HepG2 (cell line): ENCODE measurements around the gene SETD5. TPM values are rescaled to one million over a fixed set of nuclear protein-coding genes. Genes with fewer than 3 reads are reported as not detected.
A peak's percentile ranks its signal among the peaks of the same experiment; 100 is the strongest.

ENCODE experiments used
- DPF2 ChIP-seq: sonication (generic); formaldehyde crosslinking; IDR thresholded peaks from 2 replicates; pipeline ENCODE4 v1.4.0; 2020; ENCODE audit warnings: mild to moderate bottlenecking, low read depth, missing genetic modification reagents, borderline replicate concordance
- ERF ChIP-seq: IDR thresholded peaks from 2 replicates; pipeline ENCODE4 v1.6.1; 2018; ENCODE audit warnings: missing biosample characterization, missing genetic modification reagents
- HMG20B ChIP-seq: conservative IDR thresholded peaks from 2 replicates; pipeline ENCODE4 v1.6.1; 2016; ENCODE audit warnings: missing genetic modification reagents, missing compliant biosample characterization
- HNF4A ChIP-seq: sonication (generic); formaldehyde crosslinking; IDR thresholded peaks from 2 replicates; pipeline ENCODE4 v1.4.0; 2020; ENCODE audit warnings: missing genetic modification reagents
- MAZ ChIP-seq, 2 experiments: sonication (generic) in 1 of 2; formaldehyde crosslinking in 1 of 2; IDR thresholded peaks; 2 replicates each; pipeline versions ENCODE4 v1.5.0 to v1.6.1; 2012 to 2020; ENCODE audit warnings: low read depth in 2 of 2, mild to moderate bottlenecking in 2 of 2, borderline replicate concordance in 1 of 2, improper control_type of control experiment in 1 of 2, low read length in 1 of 2, missing genetic modification reagents in 1 of 2, moderate library complexity in 1 of 2
- MIXL1 ChIP-seq: IDR thresholded peaks from 2 replicates; pipeline ENCODE4 v1.6.1; 2016
- NPAS2 ChIP-seq: sonication (generic); formaldehyde crosslinking; IDR thresholded peaks from 2 replicates; pipeline ENCODE4 v1.8.0; 2022; ENCODE audit warnings: mild to moderate bottlenecking, missing genetic modification reagents, borderline replicate concordance
- POGZ ChIP-seq: sonication (generic); formaldehyde crosslinking; IDR thresholded peaks from 2 replicates; pipeline ENCODE4 v1.4.0; 2020; ENCODE audit warnings: mild to moderate bottlenecking, missing genetic modification reagents
- SIN3A ChIP-seq: IDR thresholded peaks from 2 replicates; pipeline ENCODE4 v1.6.1; 2011; ENCODE audit warnings: low read depth, mild to moderate bottlenecking, control low read depth, low read length, borderline replicate concordance
- TBL1XR1 ChIP-seq: fragments of 150-350 bp; IDR thresholded peaks from 2 replicates; pipeline ENCODE4 v1.6.1; 2014; ENCODE audit warnings: borderline replicate concordance, low read length; ENCODE audit not compliant: partially characterized antibody
- ZNF292 ChIP-seq: sonication (generic); formaldehyde crosslinking; IDR thresholded peaks from 2 replicates; pipeline ENCODE4 v1.8.1; 2022; ENCODE audit warnings: mild to moderate bottlenecking, low read depth, missing genetic modification reagents, borderline replicate concordance
- ZNF644 ChIP-seq: IDR thresholded peaks from 2 replicates; pipeline ENCODE4 v1.6.1; 2016; ENCODE audit warnings: low read depth
- ZSCAN25 ChIP-seq: sonication (generic); formaldehyde crosslinking; IDR thresholded peaks from 2 replicates; pipeline ENCODE4 v1.8.0; 2022; ENCODE audit warnings: mild to moderate bottlenecking, missing genetic modification reagents
- polyA plus RNA-seq, 8 experiments: library from polyadenylated mRNA; depleted of rRNA in 3 of 8; stranded (reverse) in 7 of 8; unstranded in 1 of 8; fragments of >200 nt; fragmentation: Illumina TruSeq in 4 of 8; extraction: Trizol in 4 of 8; gene quantifications; 2 replicates each; pipeline versions ENCODE4 v1.2.1 to v1.2.3, GENCODE V29; 2011 to 2016; ENCODE audit warnings: low read depth in 4 of 8, missing spikeins in 1 of 8, mixed read lengths in 1 of 8; ENCODE audit not compliant: insufficient read depth in 1 of 8
- total RNA-seq, 5 experiments: library from RNA; depleted of rRNA; stranded (reverse); fragments of >200 nt; fragmentation: Illumina TruSeq; extraction: Trizol; gene quantifications; 2 replicates each; pipeline ENCODE4 v1.2.3, GENCODE V29; 2016; ENCODE audit warnings: low read depth in 1 of 5
- TF ChIP-seq, protein P1 (sequence below): sonication (generic); formaldehyde crosslinking; IDR thresholded peaks from 2 replicates; pipeline ENCODE4 v1.4.0; 2020; ENCODE audit warnings: missing genetic modification reagents, borderline replicate concordance
- TF ChIP-seq, protein P2 (sequence below): sonication (generic); formaldehyde crosslinking; IDR thresholded peaks from 2 replicates; pipeline ENCODE4 v1.9.0; 2021; ENCODE audit warnings: missing genetic modification reagents, mild to moderate bottlenecking, borderline replicate concordance
- TF ChIP-seq, protein P3 (sequence below): IDR thresholded peaks from 2 replicates; pipeline ENCODE4 v1.6.1; 2012; ENCODE audit warnings: inconsistent platforms
- TF ChIP-seq, protein P4 (sequence below): sonication (generic); formaldehyde crosslinking; IDR thresholded peaks from 2 replicates; pipeline ENCODE4 v1.4.0; 2020; ENCODE audit warnings: missing genetic modification reagents
- TF ChIP-seq, protein P5 (sequence below): sonication (generic); formaldehyde crosslinking; IDR thresholded peaks from 2 replicates; pipeline ENCODE4 v1.4.0; 2020; ENCODE audit warnings: mild to moderate bottlenecking, missing genetic modification reagents, borderline replicate concordance

The SETD5 gene
- total and polyA plus RNA-seq, 2 of the 13 experiments (the other 11 are each of a cell fraction or from before 2014, with no cell fraction given), result 46.8 to 95.8 TPM

DNA sequence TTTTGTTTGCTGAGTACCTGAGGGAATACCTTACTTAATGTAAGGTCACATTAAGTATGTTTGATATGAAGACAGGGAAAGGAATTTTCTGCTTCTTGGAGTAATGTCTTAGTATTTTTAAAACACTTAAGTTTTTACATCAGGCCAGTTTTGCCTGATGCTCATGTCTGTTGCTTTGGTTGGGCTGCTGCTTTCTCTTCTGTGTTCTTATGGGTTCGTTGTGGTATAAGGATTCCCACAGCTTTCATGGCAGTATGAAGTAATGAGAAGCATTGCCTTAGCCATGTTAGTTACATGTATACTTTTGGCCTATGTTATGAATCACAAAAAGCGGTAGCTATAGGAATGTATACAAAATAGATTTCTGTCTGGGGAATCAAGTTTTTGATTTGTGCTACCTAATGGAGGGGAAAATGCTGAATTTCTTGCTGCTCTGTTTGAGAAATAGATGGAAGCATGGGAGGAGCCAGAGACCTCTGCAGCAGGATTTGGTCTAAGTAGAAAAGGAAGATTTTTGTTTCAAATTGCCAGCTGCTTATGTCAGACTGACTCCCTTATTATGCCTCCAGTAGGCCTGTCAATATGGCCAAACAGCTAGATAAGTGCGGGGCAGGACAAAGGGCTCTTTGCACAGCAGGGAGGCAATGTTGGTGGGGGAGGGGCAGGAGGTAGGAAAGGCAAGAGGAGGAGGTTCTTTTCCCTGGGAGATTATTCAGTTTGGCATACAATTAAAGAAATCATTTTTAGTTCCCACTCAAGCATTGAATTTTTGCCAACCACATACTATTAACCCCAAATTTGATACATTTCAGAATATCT is 5.2 kb downstream of the SETD5 start (continued):
- TF ChIP-seq, protein P1, sequence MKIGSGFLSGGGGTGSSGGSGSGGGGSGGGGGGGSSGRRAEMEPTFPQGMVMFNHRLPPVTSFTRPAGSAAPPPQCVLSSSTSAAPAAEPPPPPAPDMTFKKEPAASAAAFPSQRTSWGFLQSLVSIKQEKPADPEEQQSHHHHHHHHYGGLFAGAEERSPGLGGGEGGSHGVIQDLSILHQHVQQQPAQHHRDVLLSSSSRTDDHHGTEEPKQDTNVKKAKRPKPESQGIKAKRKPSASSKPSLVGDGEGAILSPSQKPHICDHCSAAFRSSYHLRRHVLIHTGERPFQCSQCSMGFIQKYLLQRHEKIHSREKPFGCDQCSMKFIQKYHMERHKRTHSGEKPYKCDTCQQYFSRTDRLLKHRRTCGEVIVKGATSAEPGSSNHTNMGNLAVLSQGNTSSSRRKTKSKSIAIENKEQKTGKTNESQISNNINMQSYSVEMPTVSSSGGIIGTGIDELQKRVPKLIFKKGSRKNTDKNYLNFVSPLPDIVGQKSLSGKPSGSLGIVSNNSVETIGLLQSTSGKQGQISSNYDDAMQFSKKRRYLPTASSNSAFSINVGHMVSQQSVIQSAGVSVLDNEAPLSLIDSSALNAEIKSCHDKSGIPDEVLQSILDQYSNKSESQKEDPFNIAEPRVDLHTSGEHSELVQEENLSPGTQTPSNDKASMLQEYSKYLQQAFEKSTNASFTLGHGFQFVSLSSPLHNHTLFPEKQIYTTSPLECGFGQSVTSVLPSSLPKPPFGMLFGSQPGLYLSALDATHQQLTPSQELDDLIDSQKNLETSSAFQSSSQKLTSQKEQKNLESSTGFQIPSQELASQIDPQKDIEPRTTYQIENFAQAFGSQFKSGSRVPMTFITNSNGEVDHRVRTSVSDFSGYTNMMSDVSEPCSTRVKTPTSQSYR, result peak; percentile 100
- TF ChIP-seq MAZ (IDR thresholded peaks at IDR 0.05; ENCODE audit: borderline replicate concordance, low read depth, low read length) (no peak), MAZ (CRISPR knock-in tag; IDR thresholded peaks at IDR 0.05; ENCODE audit: low read depth) (no peak), ERF (CRISPR knock-in tag) (peak; percentile 47; the same call in 1 of the 2 replicates), ZNF644 (CRISPR knock-in tag) (peak; percentile 74; the same call in 1 of the 2 replicates), SIN3A (peak; percentile 82), TBL1XR1 (no peak), HNF4A (CRISPR knock-in tag) (peak; percentile 51; the same call in 1 of the 2 replicates), MIXL1 (CRISPR knock-in tag) (peak; percentile 43; the same call in 1 of the 2 replicates), POGZ (CRISPR knock-in tag) (peak; percentile 71), DPF2 (0 out of 2 replicates have a peak, but pooled peaks have one; percentile 41), HMG20B (CRISPR knock-in tag) (0 out of 2 replicates have a peak, but pooled peaks have one; percentile 39), ZSCAN25 (CRISPR knock-in tag) (peak; percentile 25; the same call in 1 of the 2 replicates), ZNF292 (CRISPR knock-in tag) (peak; percentile 76; the same call in 1 of the 2 replicates), NPAS2 (CRISPR knock-in tag) (no peak)
- TF ChIP-seq, protein P2, sequence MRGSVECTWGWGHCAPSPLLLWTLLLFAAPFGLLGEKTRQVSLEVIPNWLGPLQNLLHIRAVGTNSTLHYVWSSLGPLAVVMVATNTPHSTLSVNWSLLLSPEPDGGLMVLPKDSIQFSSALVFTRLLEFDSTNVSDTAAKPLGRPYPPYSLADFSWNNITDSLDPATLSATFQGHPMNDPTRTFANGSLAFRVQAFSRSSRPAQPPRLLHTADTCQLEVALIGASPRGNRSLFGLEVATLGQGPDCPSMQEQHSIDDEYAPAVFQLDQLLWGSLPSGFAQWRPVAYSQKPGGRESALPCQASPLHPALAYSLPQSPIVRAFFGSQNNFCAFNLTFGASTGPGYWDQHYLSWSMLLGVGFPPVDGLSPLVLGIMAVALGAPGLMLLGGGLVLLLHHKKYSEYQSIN (CRISPR knock-in tag), result no peak
- TF ChIP-seq, protein P3, sequence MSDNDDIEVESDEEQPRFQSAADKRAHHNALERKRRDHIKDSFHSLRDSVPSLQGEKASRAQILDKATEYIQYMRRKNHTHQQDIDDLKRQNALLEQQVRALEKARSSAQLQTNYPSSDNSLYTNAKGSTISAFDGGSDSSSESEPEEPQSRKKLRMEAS, result peak; percentile 35; the same call in 1 of the 2 replicates
- TF ChIP-seq, protein P4, sequence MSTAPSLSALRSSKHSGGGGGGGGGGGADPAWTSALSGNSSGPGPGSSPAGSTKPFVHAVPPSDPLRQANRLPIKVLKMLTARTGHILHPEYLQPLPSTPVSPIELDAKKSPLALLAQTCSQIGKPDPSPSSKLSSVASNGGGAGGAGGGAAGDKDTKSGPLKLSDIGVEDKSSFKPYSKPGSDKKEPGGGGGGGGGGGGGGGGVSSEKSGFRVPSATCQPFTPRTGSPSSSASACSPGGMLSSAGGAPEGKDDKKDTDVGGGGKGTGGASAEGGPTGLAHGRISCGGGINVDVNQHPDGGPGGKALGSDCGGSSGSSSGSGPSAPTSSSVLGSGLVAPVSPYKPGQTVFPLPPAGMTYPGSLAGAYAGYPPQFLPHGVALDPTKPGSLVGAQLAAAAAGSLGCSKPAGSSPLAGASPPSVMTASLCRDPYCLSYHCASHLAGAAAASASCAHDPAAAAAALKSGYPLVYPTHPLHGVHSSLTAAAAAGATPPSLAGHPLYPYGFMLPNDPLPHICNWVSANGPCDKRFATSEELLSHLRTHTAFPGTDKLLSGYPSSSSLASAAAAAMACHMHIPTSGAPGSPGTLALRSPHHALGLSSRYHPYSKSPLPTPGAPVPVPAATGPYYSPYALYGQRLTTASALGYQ (CRISPR knock-in tag), result 0 out of 2 replicates have a peak, but pooled peaks have one; percentile 36
- TF ChIP-seq, protein P5, sequence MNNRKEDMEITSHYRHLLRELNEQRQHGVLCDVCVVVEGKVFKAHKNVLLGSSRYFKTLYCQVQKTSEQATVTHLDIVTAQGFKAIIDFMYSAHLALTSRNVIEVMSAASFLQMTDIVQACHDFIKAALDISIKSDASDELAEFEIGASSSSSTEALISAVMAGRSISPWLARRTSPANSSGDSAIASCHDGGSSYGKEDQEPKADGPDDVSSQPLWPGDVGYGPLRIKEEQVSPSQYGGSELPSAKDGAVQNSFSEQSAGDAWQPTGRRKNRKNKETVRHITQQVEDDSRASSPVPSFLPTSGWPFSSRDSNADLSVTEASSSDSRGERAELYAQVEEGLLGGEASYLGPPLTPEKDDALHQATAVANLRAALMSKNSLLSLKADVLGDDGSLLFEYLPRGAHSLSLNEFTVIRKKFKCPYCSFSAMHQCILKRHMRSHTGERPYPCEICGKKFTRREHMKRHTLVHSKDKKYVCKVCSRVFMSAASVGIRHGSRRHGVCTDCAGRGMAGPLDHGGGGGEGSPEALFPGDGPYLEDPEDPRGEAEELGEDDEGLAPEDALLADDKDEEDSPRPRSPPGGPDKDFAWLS (CRISPR knock-in tag), result no peak
